ENCODE data around the gene TAF3.
"Not testable (repeated sequence)": the region's sequence is repeated elsewhere in the genome, so short reads cannot be mapped to it uniquely, and the experiment has no call there.

TAF3 gene

GRCh38 chr10:7818295-7819120 lies at the start of gene TAF3:
TSS of gene TAF3 (plus strand) at chr10:7818505. CDS start at chr10:7818710, 205 bp downstream.
- no peaks in the 10 kb centered on the region for H3K9me3 ChIP-seq
- DNase-seq (ENCODE audit: low spot score in 2 of 2): peak; percentile 75 to 93
- H3K4me1 ChIP-seq: peaks cover 7% of the 10 kb centered on the region
- H3K4me3 ChIP-seq: peak within 1 kb of the TSS; percentile 99
- no peaks in the 10 kb centered on the region; the same call in 1 of the 2 replicates for H3K36me3 ChIP-seq (replicated peaks)
- H3K27me3 ChIP-seq (ENCODE audit: low read depth): no peaks in the 10 kb centered on the region
- in situ Hi-C loops (cut with MboI; ENCODE audit: low sequenced_read_pairs): no loop called here

- H3K9me3 ChIP-seq: no peaks in the 10 kb centered on the region
- H3K4me3 ChIP-seq: no peak overlapping the region
- peaks cover 50% of the 10 kb centered on the region for H3K36me3 ChIP-seq (replicated peaks)
- H3K4me1 ChIP-seq: no peaks in the 10 kb centered on the region
- H3K27me3 ChIP-seq (ENCODE audit: low read depth): no peaks in the 10 kb centered on the region
- in situ Hi-C loops (cut with MboI; ENCODE audit: low sequenced_read_pairs): no loop called here
- DNase-seq (ENCODE audit: low spot score in 2 of 2): no peak
Measured at GRCh38 chr10:7773845-7774801, 44.2 kb upstream of the TAF3 start.

- H3K36me3 ChIP-seq (replicated peaks): peaks cover 48% of the 10 kb centered on the region
- H3K4me1 ChIP-seq: no peaks in the 10 kb centered on the region
- no peak overlapping the region for H3K4me3 ChIP-seq
- DNase-seq (ENCODE audit: low spot score in 2 of 2): no peak
- H3K27me3 ChIP-seq (ENCODE audit: low read depth): no peaks in the 10 kb centered on the region
- in situ Hi-C loops (cut with MboI; ENCODE audit: low sequenced_read_pairs): no loop called here
- H3K9me3 ChIP-seq: no peaks in the 10 kb centered on the region
Measured at GRCh38 chr10:7776777-7777176, 41.5 kb upstream of the TAF3 start.

GRCh38 chr10:7782194-7782593 lies 36.1 kb upstream of the TAF3 start:
- in situ Hi-C loops (cut with MboI; ENCODE audit: low sequenced_read_pairs): not testable (repeated sequence)

GRCh38 chr10:7786430-7786829 lies 31.9 kb upstream of the TAF3 start:
- no peaks in the 10 kb centered on the region for H3K27me3 ChIP-seq (ENCODE audit: low read depth)
- peaks cover 17% of the 10 kb centered on the region for H3K4me1 ChIP-seq
- in situ Hi-C loops (cut with MboI; ENCODE audit: low sequenced_read_pairs): no loop called here
- DNase-seq (ENCODE audit: low spot score in 2 of 2): no peak
- peak overlapping the region; percentile 77 for H3K4me3 ChIP-seq
- no peaks in the 10 kb centered on the region for H3K9me3 ChIP-seq
- H3K36me3 ChIP-seq (replicated peaks): peaks cover 3% of the 10 kb centered on the region; the same call in 1 of the 2 replicates

More at GRCh38 chr10:7782194-7782593, 36.1 kb upstream of the TAF3 start:
- not testable (repeated sequence) for H3K4me3 ChIP-seq; DNase-seq (ENCODE audit: low spot score in 2 of 2); H3K9me3 ChIP-seq; H3K4me1 ChIP-seq; H3K27me3 ChIP-seq (ENCODE audit: low read depth)
- peaks cover 32% of the 10 kb centered on the region for H3K36me3 ChIP-seq (replicated peaks)

- peak overlapping the region; percentile 77 for H3K4me3 ChIP-seq
- peaks cover 10% of the 10 kb centered on the region; the same call in 1 of the 2 replicates for H3K36me3 ChIP-seq (replicated peaks)
- DNase-seq (ENCODE audit: low spot score in 2 of 2): no peak
- peaks cover 24% of the 10 kb centered on the region for H3K4me1 ChIP-seq
- in situ Hi-C loops (cut with MboI; ENCODE audit: low sequenced_read_pairs): no loop called here
- H3K27me3 ChIP-seq (ENCODE audit: low read depth): no peaks in the 10 kb centered on the region
- H3K9me3 ChIP-seq: no peaks in the 10 kb centered on the region
Measured at GRCh38 chr10:7787150-7787856, 31.0 kb upstream of the TAF3 start.

GRCh38 chr10:7787857-7788638 lies 30.3 kb upstream of the TAF3 start, which contains the start of the genes ATP5F1C and KIN:
TSS of gene ATP5F1C (plus strand) at chr10:7788177. CDS start at chr10:7788208, 31 bp downstream.
TSS of gene KIN (minus strand) at chr10:7787993. CDS start at chr10:7787933, 60 bp downstream.
- Histone ChIP-seq H3K4me1 (peaks cover 30% of the 10 kb centered on the region), H3K27me3 (ENCODE audit: low read depth) (no peaks in the 10 kb centered on the region), H3K9me3 (no peaks in the 10 kb centered on the region), H3K36me3 (replicated peaks) (peaks cover 10% of the 10 kb centered on the region; the same call in 1 of the 2 replicates), H3K4me3 (peak within 1 kb of the TSS; percentile 77)
- peak; percentile 94 to 97 for DNase-seq (ENCODE audit: low spot score in 2 of 2)
- in situ Hi-C loops (cut with MboI; ENCODE audit: low sequenced_read_pairs): no loop called here

GRCh38 chr10:7788639-7789286 lies 29.5 kb upstream of the TAF3 start:
- H3K4me1 ChIP-seq: peaks cover 32% of the 10 kb centered on the region
- H3K27me3 ChIP-seq (ENCODE audit: low read depth): no peaks in the 10 kb centered on the region
- DNase-seq (ENCODE audit: low spot score in 2 of 2): peak; percentile 30 to 41
- H3K9me3 ChIP-seq: no peaks in the 10 kb centered on the region
- in situ Hi-C loops (cut with MboI; ENCODE audit: low sequenced_read_pairs): no loop called here
- H3K36me3 ChIP-seq (replicated peaks): peaks cover 10% of the 10 kb centered on the region; the same call in 1 of the 2 replicates
- peak overlapping the region; percentile 77 for H3K4me3 ChIP-seq

- peak in 1 of 2 experiments; percentile 20 for DNase-seq (ENCODE audit: low spot score in 2 of 2)
- in situ Hi-C loops (cut with MboI; ENCODE audit: low sequenced_read_pairs): no loop called here
- H3K9me3 ChIP-seq: no peaks in the 10 kb centered on the region
- peak overlapping the region; percentile 77 for H3K4me3 ChIP-seq
- peaks cover 12% of the 10 kb centered on the region for H3K36me3 ChIP-seq (replicated peaks)
- peaks cover 37% of the 10 kb centered on the region for H3K4me1 ChIP-seq
- H3K27me3 ChIP-seq (ENCODE audit: low read depth): no peaks in the 10 kb centered on the region
Measured at GRCh38 chr10:7789390-7789789, 28.9 kb upstream of the TAF3 start.

GRCh38 chr10:7792541-7792940 lies 25.8 kb upstream of the TAF3 start:
- Histone ChIP-seq H3K36me3 (replicated peaks) (peaks cover 26% of the 10 kb centered on the region), H3K4me1 (peaks cover 43% of the 10 kb centered on the region)
- peak in 1 of 2 experiments; percentile 54 for DNase-seq (ENCODE audit: low spot score in 2 of 2)

GRCh38 chr10:7794251-7795026 lies 23.9 kb upstream of the TAF3 start:
- peaks cover 42% of the 10 kb centered on the region for H3K4me1 ChIP-seq
- no peak overlapping the region for H3K4me3 ChIP-seq
- in situ Hi-C loops (cut with MboI; ENCODE audit: low sequenced_read_pairs): no loop called here
- peaks cover 37% of the 10 kb centered on the region for H3K36me3 ChIP-seq (replicated peaks)
- no peaks in the 10 kb centered on the region for H3K27me3 ChIP-seq (ENCODE audit: low read depth)
- DNase-seq (ENCODE audit: low spot score in 2 of 2): no peak
- no peaks in the 10 kb centered on the region for H3K9me3 ChIP-seq

More at GRCh38 chr10:7792541-7792940, 25.8 kb upstream of the TAF3 start:
- no peaks in the 10 kb centered on the region for H3K9me3 ChIP-seq
- H3K4me3 ChIP-seq: no peak overlapping the region
- in situ Hi-C loops (cut with MboI; ENCODE audit: low sequenced_read_pairs): no loop called here
- H3K27me3 ChIP-seq (ENCODE audit: low read depth): no peaks in the 10 kb centered on the region

Data from HAP-1 (cell line).